ENCODE results near the gene CACNA1E.

DNA sequence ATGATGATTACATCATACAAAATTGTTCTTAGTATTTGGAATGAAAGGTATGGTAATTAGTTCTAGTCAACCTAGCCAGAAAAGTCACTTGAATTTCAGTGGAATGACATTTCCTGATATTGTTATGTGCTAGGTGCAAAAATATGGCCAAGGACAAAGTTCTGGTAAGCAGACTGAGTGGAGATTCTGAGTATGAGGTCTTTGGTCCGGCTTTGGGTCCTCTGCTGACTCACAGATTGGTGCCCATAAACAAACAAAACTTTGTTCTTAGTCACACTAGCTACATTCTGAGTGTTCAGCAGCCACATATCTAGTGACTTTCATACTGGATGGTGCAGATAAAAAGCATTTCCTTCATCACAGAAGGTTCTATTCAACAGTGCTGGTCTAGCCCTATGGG lies 372.1 kb downstream of the CACNA1E start:
- TF ChIP-seq, protein P1, sequence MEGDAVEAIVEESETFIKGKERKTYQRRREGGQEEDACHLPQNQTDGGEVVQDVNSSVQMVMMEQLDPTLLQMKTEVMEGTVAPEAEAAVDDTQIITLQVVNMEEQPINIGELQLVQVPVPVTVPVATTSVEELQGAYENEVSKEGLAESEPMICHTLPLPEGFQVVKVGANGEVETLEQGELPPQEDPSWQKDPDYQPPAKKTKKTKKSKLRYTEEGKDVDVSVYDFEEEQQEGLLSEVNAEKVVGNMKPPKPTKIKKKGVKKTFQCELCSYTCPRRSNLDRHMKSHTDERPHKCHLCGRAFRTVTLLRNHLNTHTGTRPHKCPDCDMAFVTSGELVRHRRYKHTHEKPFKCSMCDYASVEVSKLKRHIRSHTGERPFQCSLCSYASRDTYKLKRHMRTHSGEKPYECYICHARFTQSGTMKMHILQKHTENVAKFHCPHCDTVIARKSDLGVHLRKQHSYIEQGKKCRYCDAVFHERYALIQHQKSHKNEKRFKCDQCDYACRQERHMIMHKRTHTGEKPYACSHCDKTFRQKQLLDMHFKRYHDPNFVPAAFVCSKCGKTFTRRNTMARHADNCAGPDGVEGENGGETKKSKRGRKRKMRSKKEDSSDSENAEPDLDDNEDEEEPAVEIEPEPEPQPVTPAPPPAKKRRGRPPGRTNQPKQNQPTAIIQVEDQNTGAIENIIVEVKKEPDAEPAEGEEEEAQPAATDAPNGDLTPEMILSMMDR (conservative IDR thresholded peaks at IDR 0.05; ENCODE audit: low read depth, low read length): no peak
- TF ChIP-seq EZH2 (IDR thresholded peaks at IDR 0.05; ENCODE audit: borderline replicate concordance, low read depth, low read length, poor library complexity, severe bottlenecking): no peak
